Measurements from ENCODE around the gene FLOT2.
A peak's percentile ranks its signal among the peaks of the same experiment; 100 is the strongest.
"Not testable (repeated sequence)": the region's sequence is repeated elsewhere in the genome, so short reads cannot be mapped to it uniquely, and the experiment has no call there.

Gene FLOT2, protein sequence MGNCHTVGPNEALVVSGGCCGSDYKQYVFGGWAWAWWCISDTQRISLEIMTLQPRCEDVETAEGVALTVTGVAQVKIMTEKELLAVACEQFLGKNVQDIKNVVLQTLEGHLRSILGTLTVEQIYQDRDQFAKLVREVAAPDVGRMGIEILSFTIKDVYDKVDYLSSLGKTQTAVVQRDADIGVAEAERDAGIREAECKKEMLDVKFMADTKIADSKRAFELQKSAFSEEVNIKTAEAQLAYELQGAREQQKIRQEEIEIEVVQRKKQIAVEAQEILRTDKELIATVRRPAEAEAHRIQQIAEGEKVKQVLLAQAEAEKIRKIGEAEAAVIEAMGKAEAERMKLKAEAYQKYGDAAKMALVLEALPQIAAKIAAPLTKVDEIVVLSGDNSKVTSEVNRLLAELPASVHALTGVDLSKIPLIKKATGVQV

DNA sequence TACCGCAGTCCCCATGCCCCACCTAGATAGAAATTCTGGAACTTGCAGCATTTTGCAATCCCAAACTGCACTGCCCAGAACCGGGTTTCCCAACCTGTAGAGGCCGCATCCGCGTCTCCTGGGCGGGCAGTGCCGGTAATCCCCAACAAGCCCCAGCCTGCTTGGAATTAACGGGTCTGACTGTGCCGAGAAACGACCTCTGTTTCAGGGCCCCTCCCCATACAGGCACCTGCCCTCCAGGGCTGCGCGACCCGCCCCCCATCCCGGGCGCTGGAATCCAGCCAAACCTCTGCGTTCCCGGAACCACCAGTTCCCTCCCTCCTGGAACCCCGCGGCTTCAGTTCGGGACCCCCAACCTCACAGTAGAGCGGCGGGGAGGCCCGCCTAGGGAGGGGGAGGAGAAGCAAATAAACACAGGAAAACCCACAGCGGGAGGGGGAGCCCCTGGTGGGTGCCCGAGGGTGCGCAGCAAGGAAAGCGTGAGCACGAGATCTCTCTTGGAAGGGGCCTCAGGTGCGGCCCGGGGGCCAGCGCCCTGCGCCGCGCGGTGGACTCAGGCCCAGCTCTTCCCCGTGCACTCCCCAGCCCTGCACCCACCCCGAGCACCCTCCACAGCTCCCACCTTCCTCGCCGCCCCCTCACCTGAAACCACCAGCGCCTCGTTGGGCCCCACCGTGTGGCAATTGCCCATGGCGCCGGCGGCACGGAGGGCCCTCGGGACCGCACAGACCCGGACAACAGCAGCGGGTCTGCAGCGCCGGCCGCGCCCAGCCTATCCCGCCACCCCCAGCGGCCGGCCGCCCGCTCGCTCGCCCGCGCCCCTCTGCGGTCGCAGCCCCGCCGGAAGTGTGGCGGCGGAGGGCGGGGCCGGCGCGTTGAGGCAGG is at the start of gene FLOT2:
TSS of gene FLOT2 (minus strand) at position 850 of the 885 bp plus-strand sequence. CDS start at position 691, 159 bp downstream.
- in situ Hi-C loops (cut with MboI; ENCODE audit: low sequenced_read_pairs) = loop anchor here (5.0 kb wide), 1 partner anchor 50 kb away; no protein-coding TSS in a partner anchor
- Histone ChIP-seq H3K36me3 (replicated peaks) (peaks cover 24% of the 10 kb centered on the region), H3K27me3 (ENCODE audit: low read depth) (no peaks in the 10 kb centered on the region), H3K4me3 (peak within 1 kb of the TSS; percentile 95), H3K9me3 (no peaks in the 10 kb centered on the region), H3K4me1 (peaks cover 17% of the 10 kb centered on the region)
- DNase-seq (ENCODE audit: low spot score in 2 of 2) = peak; percentile 65 to 83

DNA sequence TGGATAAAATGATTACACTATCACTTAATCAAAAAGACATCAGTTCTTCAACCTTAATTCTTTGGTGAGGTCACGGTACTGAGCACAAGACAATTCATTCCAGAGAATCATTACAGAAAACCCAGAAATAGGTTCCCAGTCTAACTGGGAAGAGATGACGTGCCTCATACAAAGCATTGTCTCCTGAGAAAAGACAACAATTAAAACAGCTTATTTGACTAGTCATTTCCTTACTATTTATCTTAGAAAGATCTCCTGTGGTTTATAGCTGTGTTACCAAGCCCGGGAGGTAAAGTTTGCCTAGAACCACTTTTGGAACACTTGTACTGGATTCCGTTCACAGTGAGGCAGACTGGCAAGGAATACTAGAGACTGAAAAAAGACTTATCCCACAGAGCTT is 48.7 kb upstream of the FLOT2 start:
- no peak for DNase-seq (ENCODE audit: low spot score in 2 of 2)
- peaks cover 61% of the 10 kb centered on the region for H3K36me3 ChIP-seq (replicated peaks)
- in situ Hi-C loops (cut with MboI; ENCODE audit: low sequenced_read_pairs) = loop anchor here (5.0 kb wide), 1 partner anchor 49 kb away; the partner anchor contains the start of gene FLOT2
- no peaks in the 10 kb centered on the region for H3K9me3 ChIP-seq
- H3K27me3 ChIP-seq (ENCODE audit: low read depth) = no peaks in the 10 kb centered on the region
- no peak overlapping the region for H3K4me3 ChIP-seq
- peaks cover 11% of the 10 kb centered on the region for H3K4me1 ChIP-seq

DNA sequence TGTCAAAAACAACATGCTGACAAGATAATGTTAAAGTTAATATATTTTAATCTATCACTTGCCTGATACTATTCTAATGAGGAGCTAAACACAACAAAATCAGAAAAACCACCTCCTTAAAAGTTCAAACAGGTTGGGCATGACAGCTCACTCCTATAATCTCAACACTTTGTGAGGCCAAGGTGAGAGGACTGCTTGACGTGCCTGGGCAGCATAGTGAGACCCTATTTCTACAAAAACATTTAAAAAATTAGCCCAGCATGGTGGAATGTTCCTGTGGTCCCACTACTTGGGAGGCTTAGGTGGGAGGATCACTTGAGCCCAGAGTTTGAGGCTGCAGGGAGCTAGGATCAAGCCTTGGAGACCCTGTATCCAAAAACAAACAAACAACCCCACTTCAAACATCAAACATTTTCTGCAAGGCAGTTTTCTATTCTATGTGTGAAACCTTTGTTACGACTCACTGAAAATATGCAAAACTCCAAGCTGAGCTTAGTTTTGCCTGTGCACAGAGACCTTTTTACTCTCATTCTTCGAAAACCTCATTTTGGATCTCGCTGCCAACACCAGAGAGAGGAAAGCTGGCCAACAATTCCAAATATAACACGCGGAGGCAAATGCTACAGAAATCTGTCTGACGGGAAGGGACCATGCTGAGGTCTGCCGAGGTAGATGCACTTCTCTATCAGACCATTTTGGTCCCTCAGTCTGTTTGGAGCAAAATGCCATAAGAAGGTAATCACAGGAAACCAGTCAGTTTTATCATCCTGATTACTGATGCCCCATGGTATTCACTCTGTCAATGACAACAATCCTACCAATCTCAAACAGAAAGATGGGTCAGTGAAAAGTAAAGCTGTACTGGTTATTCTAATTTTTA is 47.6 kb upstream of the FLOT2 start:
- Histone ChIP-seq H3K36me3 (replicated peaks) (peaks cover 68% of the 10 kb centered on the region), H3K9me3 (no peaks in the 10 kb centered on the region), H3K4me3 (no peak overlapping the region), H3K27me3 (ENCODE audit: low read depth) (no peaks in the 10 kb centered on the region), H3K4me1 (peaks cover 11% of the 10 kb centered on the region)
- no peak for DNase-seq (ENCODE audit: low spot score in 2 of 2)
- in situ Hi-C loops (cut with MboI; ENCODE audit: low sequenced_read_pairs) = loop anchor here (5.0 kb wide), 1 partner anchor 48 kb away; the partner anchor contains the start of gene FLOT2

DNA sequence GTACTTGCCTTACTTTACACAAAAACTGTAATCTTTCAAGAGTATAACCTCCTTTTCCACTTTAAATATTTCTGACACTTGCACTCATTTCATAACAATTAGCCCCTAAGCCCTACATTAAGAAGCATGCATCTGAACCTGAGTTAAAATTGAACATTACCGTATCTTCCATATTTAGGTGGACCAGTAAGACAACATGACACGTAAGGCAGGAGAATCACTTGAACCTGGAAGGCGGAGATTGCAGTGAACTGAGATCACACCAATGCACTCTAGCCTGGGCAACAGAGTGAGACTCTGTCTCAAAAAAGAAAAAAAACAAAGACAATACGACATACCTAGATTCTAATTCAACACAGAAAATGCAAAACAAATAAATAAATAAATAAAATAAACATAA is 46.8 kb upstream of the FLOT2 start:
- peaks cover 11% of the 10 kb centered on the region for H3K4me1 ChIP-seq

DNA sequence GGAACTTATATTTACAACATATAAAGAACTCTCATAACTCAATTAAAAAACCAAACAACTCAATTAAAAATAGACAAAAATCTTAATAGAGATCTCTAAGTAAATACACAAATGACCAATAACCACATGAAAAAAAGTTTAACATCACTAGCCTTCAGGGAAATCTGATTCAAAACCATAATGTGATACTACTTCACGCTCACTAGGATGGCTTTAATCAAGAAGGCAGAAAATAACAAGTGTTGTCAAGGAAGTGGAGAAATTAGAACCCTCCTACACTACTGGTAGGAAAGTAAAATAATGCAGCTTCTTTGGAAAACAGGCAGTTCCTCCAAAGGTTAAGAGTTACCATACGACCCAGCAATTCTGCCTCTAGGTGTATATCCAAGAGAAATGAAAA is 45.4 kb upstream of the FLOT2 start:
- peaks cover 5% of the 10 kb centered on the region for H3K4me1 ChIP-seq
- in situ Hi-C loops (cut with MboI; ENCODE audit: low sequenced_read_pairs) = no loop called here
- H3K9me3 ChIP-seq = no peaks in the 10 kb centered on the region
- no peak for DNase-seq (ENCODE audit: low spot score in 2 of 2)
- H3K4me3 ChIP-seq = no peak overlapping the region
- no peaks in the 10 kb centered on the region for H3K27me3 ChIP-seq (ENCODE audit: low read depth)
- H3K36me3 ChIP-seq (replicated peaks) = peaks cover 77% of the 10 kb centered on the region

More for the DNA sequence above, 46.8 kb upstream of the FLOT2 start:
- H3K9me3 ChIP-seq = no peaks in the 10 kb centered on the region
- no peak for DNase-seq (ENCODE audit: low spot score in 2 of 2)
- peaks cover 76% of the 10 kb centered on the region for H3K36me3 ChIP-seq (replicated peaks)
- no peak overlapping the region for H3K4me3 ChIP-seq
- no peaks in the 10 kb centered on the region for H3K27me3 ChIP-seq (ENCODE audit: low read depth)
- in situ Hi-C loops (cut with MboI; ENCODE audit: low sequenced_read_pairs) = no loop called here

DNA sequence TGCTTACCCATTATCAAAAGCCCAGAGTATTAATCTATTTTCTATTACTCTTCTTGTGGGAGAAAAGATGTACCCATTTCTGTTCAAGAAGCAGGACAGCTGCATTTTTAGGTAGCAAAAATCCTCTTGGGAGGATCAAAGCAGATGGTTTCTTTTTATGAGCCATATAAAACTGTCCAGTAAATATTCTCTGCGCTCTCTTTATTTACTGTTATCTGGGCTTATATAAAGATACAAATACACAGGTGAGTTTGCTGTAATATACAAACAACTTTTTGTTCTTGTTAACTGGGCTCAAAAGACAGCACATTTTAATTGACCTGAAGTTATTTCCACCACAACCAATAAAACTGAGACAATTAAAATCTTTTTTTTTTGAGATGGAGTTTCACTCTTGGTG is 43.7 kb upstream of the FLOT2 start:
- no peak for DNase-seq (ENCODE audit: low spot score in 2 of 2)
- Histone ChIP-seq H3K4me1 (no peaks in the 10 kb centered on the region), H3K27me3 (ENCODE audit: low read depth) (no peaks in the 10 kb centered on the region), H3K36me3 (replicated peaks) (peaks cover 78% of the 10 kb centered on the region), H3K4me3 (no peak overlapping the region), H3K9me3 (no peaks in the 10 kb centered on the region)
- in situ Hi-C loops (cut with MboI; ENCODE audit: low sequenced_read_pairs) = no loop called here

DNA sequence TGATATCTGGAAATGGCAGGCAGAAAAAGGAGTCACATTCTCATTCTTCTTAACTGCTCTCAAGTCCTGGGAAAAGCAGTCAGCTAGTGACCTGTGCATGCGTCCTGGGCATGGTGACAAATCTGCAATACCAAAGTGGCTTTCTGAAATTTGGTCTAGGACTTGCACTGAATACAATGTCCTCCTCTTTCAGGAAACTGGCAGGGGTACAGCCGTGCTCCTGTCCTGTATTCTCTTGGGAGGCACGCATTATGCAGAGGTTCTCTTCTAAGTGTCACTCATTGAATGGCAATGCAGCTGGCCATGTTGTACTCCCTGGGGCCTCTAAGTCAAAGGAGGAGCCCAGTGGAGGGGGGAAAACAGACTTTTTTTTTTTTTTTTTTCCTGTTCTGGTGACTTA is 43.1 kb upstream of the FLOT2 start:
- Histone ChIP-seq H3K27me3 (ENCODE audit: low read depth) (no peaks in the 10 kb centered on the region), H3K4me3 (no peak overlapping the region), H3K4me1 (no peaks in the 10 kb centered on the region), H3K36me3 (replicated peaks) (peaks cover 78% of the 10 kb centered on the region), H3K9me3 (no peaks in the 10 kb centered on the region; the same call in 1 of the 2 replicates)
- in situ Hi-C loops (cut with MboI; ENCODE audit: low sequenced_read_pairs) = no loop called here
- DNase-seq (ENCODE audit: low spot score in 2 of 2) = no peak

DNA sequence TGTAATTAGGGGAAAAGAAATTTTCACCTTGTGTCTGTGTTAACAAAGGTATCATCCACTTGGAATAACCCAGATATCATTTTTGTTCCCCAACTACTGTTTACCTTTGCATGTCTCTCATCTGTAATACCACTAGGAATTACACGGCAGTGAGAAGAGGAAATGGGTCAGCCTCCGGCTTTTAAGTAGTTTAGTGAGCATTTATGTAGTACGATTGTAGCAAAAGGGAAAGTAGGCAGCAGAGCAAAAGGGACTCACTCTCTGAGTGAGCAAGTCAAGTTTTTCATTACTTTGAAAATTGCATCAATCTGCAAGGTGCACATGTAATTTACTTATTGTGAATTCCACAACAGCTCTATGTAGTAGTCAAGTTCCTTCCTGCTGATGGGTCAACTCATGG is 42.6 kb upstream of the FLOT2 start:
- Histone ChIP-seq H3K4me3 (no peak overlapping the region), H3K27me3 (ENCODE audit: low read depth) (no peaks in the 10 kb centered on the region), H3K9me3 (no peaks in the 10 kb centered on the region; the same call in 1 of the 2 replicates), H3K4me1 (no peaks in the 10 kb centered on the region), H3K36me3 (replicated peaks) (peaks cover 76% of the 10 kb centered on the region)
- no peak for DNase-seq (ENCODE audit: low spot score in 2 of 2)
- in situ Hi-C loops (cut with MboI; ENCODE audit: low sequenced_read_pairs) = no loop called here

DNA sequence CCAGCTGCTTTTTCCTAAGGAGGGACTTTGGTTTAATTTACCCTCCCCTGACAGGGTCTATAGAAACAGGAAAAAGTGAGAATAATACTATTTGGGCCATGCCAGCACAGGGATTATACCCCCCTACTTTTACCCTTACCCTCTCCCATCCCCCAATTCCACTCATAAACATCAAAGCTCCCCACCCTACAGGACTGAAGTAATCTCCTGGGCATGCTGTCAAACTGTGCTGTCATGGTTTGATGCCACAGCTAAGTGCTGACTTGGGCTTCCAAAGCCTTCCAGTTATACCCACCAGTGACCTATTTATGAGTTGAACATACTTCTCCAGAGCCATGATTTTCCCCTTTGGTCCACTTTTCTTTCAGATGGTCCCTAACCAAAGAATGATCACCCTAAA is 41.0 kb upstream of the FLOT2 start:
- H3K36me3 ChIP-seq (replicated peaks) = peaks cover 60% of the 10 kb centered on the region
- in situ Hi-C loops (cut with MboI; ENCODE audit: low sequenced_read_pairs) = no loop called here

DNA sequence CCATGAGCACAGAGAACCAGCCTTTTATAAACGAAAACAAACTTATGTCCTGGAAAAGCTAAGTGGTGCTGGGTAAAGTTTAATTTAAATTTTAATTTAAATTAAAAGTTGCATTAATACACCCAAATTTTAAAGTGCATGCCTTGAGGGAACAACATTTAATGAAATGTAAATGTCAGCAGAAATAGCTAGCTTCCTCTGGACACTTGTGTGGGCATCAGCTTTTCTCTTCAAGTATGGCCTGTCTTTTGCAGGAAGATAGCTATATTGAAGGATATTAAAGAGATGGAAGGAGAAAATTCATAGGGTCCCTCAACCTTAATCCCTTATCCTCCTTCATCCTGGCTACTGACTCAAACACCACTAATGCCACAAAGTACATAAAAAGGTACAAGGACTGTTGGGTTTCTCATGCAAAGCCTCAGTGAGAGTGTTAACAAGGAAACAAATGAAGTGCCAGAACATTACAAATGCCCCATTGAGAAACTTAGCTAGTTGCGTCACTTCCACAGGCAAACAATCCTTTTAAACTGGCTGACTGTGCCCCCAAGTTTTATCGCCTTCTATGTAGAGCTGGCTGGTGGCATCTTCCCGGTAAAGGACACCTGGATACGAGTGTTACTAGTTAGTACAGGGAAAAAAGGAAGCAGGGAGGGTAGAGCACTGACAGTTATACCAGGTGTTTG is 39.7 kb upstream of the FLOT2 start:
- Histone ChIP-seq H3K9me3 (no peaks in the 10 kb centered on the region; the same call in 1 of the 2 replicates), H3K36me3 (replicated peaks) (peaks cover 46% of the 10 kb centered on the region), H3K4me3 (no peak overlapping the region), H3K27me3 (ENCODE audit: low read depth) (no peaks in the 10 kb centered on the region), H3K4me1 (no peaks in the 10 kb centered on the region)
- in situ Hi-C loops (cut with MboI; ENCODE audit: low sequenced_read_pairs) = no loop called here
- no peak for DNase-seq (ENCODE audit: low spot score in 2 of 2)

More for the DNA sequence above, 41.0 kb upstream of the FLOT2 start:
- no peak overlapping the region for H3K4me3 ChIP-seq
- no peaks in the 10 kb centered on the region for H3K4me1 ChIP-seq
- H3K9me3 ChIP-seq = no peaks in the 10 kb centered on the region; the same call in 1 of the 2 replicates
- DNase-seq (ENCODE audit: low spot score in 2 of 2) = no peak
- H3K27me3 ChIP-seq (ENCODE audit: low read depth) = no peaks in the 10 kb centered on the region

DNA sequence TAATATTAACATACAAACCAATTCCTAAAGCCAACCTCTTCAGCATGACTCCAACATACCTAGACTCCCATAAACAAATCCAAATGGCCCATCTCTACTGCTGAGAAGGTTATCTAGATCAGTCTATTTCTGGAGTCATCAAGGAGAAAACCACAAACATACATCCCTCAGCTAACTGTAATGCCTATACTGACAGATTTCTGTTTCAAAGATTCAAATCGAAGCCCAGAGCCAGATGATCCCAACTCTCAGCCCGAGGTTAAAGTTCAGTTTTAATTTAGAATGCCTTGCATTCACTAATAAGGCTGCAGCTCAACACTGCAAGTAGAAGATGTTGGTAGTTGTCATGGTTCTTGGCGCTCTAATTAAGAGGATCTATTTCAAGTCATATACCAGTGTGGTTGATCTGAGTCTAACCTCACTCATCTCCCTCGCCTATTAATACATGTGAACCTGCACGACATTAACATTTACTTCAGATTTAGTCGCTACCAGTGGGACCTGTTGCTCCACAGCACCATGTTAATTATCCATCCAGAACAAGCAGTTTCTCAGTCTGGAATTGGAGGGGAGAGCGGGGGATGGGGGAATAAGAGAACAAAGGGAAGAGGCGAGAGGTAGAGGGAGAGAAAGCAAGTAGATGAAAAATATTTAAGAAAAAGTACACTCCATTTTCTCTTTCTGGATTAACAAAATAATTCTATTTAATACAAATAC is 38.4 kb upstream of the FLOT2 start:
- H3K4me3 ChIP-seq = no peak overlapping the region
- H3K36me3 ChIP-seq (replicated peaks) = peaks cover 35% of the 10 kb centered on the region
- in situ Hi-C loops (cut with MboI; ENCODE audit: low sequenced_read_pairs) = no loop called here
- no peaks in the 10 kb centered on the region for H3K27me3 ChIP-seq (ENCODE audit: low read depth)
- no peaks in the 10 kb centered on the region; the same call in 1 of the 2 replicates for H3K9me3 ChIP-seq
- no peak for DNase-seq (ENCODE audit: low spot score in 2 of 2)
- no peaks in the 10 kb centered on the region for H3K4me1 ChIP-seq

DNA sequence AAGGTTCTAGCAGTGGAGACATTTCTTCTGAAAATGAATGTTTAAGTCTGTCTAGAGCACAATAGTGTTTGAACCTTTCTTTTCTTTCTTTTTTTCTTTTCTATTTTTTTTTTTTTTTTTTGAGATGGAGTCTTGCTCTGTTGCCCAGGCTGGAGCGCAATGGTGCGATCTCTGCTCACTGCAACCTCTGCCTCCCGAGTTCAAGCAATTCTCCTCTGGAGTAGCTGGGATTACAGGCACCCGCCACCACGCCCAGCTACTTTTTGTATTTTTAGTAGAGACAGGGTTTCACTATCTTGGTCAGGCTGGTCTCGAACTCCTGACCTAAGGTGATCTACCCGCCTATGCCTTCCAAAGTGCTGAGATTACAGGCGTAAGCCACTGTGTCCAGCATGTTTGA is 37.0 kb upstream of the FLOT2 start:
- DNase-seq (ENCODE audit: low spot score in 2 of 2); H3K9me3 ChIP-seq; H3K4me1 ChIP-seq; H3K27me3 ChIP-seq (ENCODE audit: low read depth); H3K4me3 ChIP-seq; in situ Hi-C loops (cut with MboI; ENCODE audit: low sequenced_read_pairs): not testable (repeated sequence)
- H3K36me3 ChIP-seq (replicated peaks) = peaks cover 24% of the 10 kb centered on the region
